RPMI8226 (cell line): Measurements from ENCODE around the gene WDFY2.

Experiments
- DNase-seq: peaks from one replicate; pipeline ENCODE4 v3.0.0-alpha.2; 2015

WDFY2 gene

GRCh38 chr13:51603716-51604115 is 19.5 kb downstream of the WDFY2 start:
- no peak for DNase-seq

GRCh38 chr13:51605698-51606097 is 21.4 kb downstream of the WDFY2 start:
- no peak for DNase-seq

- DNase-seq: no peak
Measured at GRCh38 chr13:51607165-51607564, 22.9 kb downstream of the WDFY2 start.

GRCh38 chr13:51608857-51609406 is 24.7 kb downstream of the WDFY2 start:
- DNase-seq: no peak

- no peak for DNase-seq
Measured at GRCh38 chr13:51612867-51613266, 28.6 kb downstream of the WDFY2 start.

GRCh38 chr13:51613535-51613934 is 29.3 kb downstream of the WDFY2 start:
- DNase-seq: no peak

- no peak for DNase-seq
Measured at GRCh38 chr13:51614350-51614786, 30.1 kb downstream of the WDFY2 start.

- no peak for DNase-seq
Measured at GRCh38 chr13:51618626-51619025, 34.4 kb downstream of the WDFY2 start.

GRCh38 chr13:51619614-51620013 is 35.4 kb downstream of the WDFY2 start:
- no peak for DNase-seq

GRCh38 chr13:51620165-51620983 is 36.1 kb downstream of the WDFY2 start:
- no peak for DNase-seq

GRCh38 chr13:51621602-51622001 is 37.3 kb downstream of the WDFY2 start:
- no peak for DNase-seq

GRCh38 chr13:51623473-51623872 is 39.2 kb downstream of the WDFY2 start:
- no peak for DNase-seq

- DNase-seq: no peak
Measured at GRCh38 chr13:51624207-51624606, 39.9 kb downstream of the WDFY2 start.

- no peak for DNase-seq
Measured at GRCh38 chr13:51624695-51625345, 40.6 kb downstream of the WDFY2 start.

GRCh38 chr13:51625555-51626345 is 41.5 kb downstream of the WDFY2 start:
- no peak for DNase-seq

- no peak for DNase-seq
Measured at GRCh38 chr13:51626749-51627148, 42.5 kb downstream of the WDFY2 start.

GRCh38 chr13:51628059-51628852 is 44.0 kb downstream of the WDFY2 start:
- no peak for DNase-seq

GRCh38 chr13:51629491-51630287 is 45.4 kb downstream of the WDFY2 start:
- DNase-seq: no peak

GRCh38 chr13:51630288-51630615 is 46.0 kb downstream of the WDFY2 start:
- no peak for DNase-seq

- no peak for DNase-seq
Measured at GRCh38 chr13:51632591-51633362, 48.5 kb downstream of the WDFY2 start.
